SHP77 treated with DMSO at 0.1 percent for 48 hours (cell line): Measurements from ENCODE around the gene ARL10.

Experiments
- DNase-seq: peaks from one replicate; lab custom pipeline; 2025; lab: John Stamatoyannopoulos, UW

Gene ARL10

GRCh38 chr5:176365351-176366231, at the start of gene ARL10:
Gene ARL10 (plus strand): TSS chr5:176365487. CDS start chr5:176365564, 77 bp downstream.
- no peak for DNase-seq

- DNase-seq, result no peak
Measured at GRCh38 chr5:176317534-176318374, 47.5 kb upstream of the ARL10 start.

DNA sequence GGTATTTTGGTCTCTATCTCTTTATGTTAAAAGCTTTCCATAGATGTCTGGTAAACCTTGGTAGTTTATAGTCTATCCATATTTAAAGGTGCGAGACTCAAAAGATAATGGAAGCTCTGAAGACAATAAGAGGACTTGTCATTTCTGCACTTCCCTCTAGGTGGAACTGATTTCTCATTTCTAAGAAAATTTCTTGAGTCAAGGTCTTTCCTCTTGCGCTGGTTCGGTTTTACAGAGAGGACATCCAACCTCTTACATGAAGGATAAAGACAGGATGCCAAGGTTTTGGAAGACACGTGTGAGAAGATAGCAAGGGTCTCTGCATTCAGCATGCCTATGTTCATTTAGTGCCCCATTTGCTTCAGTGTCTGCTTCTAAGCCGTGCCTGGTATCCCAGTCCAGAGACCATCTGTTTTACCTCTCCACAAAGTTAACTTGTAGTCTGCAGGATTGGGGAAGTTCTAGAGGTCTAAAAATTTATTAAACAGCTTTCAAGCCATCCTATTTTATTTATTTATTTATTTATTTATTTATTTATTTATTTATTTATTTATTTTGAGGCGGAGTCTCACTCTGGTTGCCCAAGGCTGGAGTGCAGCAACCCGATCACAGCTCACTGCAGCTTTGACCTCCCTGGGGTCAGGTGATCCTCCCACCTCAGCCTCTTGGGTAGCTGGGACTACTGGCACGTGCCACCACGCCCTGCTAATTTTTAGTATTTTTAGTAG, 45.3 kb upstream of the ARL10 start:
- no peak for DNase-seq

DNA sequence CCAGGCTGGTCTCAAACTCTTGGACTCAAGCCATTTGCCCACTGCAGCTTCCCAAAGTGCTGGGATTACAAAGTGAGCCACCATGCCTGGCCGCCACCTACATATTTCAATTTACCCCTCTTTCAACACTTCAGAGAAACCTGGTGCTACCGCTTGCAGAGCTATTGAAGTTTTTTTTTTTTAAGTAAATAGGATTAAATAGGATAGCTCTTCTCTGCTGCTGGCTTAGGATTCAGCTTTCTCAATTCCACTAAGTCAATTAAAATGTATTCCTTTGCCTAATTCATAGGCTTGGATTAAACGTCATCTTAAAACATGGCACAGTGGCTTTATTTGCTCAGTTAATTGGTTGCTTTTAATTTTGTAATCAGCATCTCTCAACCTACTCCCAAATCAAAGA, 44.7 kb upstream of the ARL10 start:
- no peak for DNase-seq

GRCh38 chr5:176334031-176334770, 31.1 kb upstream of the ARL10 start:
- no peak for DNase-seq

DNA sequence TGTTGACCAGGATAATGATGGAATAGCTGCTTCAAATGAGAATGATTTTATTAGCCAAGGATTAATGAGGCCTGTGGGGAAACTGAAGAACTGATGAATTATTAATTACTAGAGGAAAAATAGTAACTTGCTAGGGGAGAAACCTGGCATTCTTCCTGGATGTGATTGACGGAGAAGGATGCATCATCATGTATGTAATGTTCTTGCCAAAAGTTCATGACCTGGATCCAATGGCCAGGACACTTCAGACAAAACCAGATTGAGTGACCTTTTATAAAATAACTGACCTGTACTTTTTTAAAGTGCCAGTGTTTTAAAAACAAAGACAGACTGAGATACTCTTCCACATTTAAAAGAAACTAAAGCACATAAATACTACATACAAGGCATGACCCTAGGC, 27.4 kb upstream of the ARL10 start:
- no peak for DNase-seq

- no peak for DNase-seq
Measured at GRCh38 chr5:176339304-176339703, 26.0 kb upstream of the ARL10 start.

DNA sequence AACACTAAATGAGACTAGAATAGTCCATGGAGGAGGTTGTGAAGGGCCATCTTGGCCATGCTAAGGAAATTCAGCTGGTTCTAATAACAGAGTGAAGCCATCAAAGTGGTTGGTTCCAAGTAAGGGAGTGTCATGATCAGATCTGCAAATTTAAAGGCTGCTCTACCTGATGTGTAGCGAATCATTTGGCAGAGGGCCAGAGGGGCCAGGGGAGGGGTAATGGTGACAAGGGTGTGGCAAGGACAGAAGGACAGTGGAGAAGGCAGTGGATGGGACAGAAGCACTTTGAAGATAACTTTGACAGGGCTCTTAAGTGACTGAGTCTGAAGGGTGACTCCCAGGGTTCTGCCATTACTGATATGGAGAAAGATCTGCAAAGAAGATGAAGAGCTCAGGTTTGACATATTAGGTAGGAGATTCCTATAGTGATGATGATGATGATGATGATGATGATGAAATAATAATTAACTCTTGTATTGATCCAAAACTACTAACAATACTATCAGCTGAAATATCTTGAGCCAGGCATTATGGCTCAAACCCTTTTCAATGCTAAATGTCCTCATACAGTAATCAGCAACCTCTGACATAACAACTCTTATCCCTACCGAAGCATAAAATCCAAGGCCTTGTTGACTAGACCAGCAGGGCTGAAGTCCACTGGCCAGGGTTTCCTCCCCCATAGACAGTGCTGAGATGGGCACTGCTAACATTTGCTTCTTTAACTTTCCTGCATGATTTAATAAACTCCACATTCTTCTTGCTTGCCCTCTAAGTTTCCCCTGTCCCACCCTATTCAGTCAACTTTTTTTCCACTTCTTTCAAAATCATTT, 23.7 kb upstream of the ARL10 start:
- no peak for DNase-seq

DNA sequence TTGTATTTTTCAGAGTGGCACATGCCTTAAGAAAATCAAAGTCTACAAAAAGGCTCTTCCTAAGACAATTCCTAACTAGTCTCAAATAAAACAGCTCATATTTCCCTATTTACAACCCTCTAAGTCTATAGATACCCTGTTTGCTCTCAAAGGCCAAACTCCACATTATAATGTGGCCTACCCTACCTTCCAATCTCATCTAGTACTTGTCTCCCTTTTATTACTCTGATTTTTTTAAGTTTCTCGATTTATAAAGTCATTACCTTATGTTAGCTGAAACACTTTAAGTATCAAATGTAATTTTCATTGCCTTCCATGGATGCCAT, 23.2 kb upstream of the ARL10 start:
- no peak for DNase-seq

- no peak for DNase-seq
Measured at GRCh38 chr5:176342766-176343458, 22.4 kb upstream of the ARL10 start.

- DNase-seq, result no peak
Measured at GRCh38 chr5:176350416-176350815, 14.9 kb upstream of the ARL10 start.

DNA sequence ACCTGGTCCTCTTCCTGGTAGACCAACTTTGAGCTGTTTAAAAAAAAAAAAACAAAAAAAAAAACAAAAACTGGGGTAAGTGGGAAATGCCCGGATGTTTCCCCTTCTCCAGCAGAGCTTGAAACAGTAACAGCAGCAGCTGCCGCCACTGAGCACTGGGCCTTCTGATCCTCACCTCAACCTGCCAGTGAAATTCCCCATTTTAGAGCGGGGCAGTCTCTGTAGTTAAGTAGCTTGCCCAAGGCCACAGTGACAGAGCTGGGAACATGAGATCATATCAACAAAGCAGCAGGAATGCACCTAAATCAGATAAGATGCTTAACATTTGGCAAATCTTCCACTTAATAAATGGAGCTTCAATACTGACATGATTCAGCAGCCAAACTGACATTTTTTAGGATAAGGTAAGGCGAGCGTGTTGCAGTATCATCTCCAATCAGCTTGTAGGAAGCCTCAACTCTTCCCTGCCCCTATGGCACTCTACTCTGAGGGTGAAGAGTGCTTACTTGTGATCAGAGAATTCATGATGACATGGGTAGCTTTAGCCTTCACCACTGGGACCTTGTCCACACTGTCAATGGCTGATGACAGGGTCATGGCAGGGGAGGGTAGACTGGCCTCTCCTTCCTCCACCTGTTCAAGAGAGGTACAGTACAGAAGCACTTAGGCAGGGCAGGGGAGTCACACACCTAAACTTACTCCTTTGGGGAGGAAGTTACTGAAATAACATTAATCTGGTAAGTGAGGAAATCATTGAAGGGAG, 13.0 kb upstream of the ARL10 start:
- DNase-seq, result no peak

GRCh38 chr5:176353533-176353932, 11.8 kb upstream of the ARL10 start:
- DNase-seq, result no peak

- no peak for DNase-seq
Measured at GRCh38 chr5:176355400-176356178, 9.7 kb upstream of the ARL10 start.

GRCh38 chr5:176356179-176356566, 9.1 kb upstream of the ARL10 start:
- no peak for DNase-seq

DNA sequence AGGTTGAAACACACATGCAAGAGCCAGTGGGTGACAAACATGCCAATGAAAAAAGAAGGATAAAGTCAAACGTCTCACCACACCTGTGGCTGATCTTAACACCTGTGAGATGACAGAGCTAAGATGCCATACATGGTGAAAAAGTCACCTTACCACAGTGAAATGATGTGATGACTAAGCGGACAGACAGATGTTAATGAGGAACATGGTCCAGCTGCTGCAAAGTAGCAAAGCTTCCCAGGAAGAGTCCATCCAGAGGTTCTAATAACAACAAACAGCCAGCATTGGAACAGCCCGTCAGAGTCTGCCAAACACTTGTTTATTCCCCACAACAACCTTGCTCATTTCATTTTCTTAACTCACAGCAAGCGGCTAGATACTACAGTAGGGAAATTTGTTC, 5.6 kb upstream of the ARL10 start:
- no peak for DNase-seq

GRCh38 chr5:176360894-176361436, 4.3 kb upstream of the ARL10 start:
- DNase-seq, result no peak

- DNase-seq, result peak; percentile 66
Measured at GRCh38 chr5:176361437-176362232, 3.7 kb upstream of the ARL10 start, which contains the start of gene KIAA1191. Gene KIAA1191 (minus strand): TSS chr5:176361764. CDS start chr5:176359508, 2,256 bp downstream.
